Measurements from ENCODE around the gene FN1. TPM values are rescaled to one million over a fixed set of nuclear protein-coding genes. Genes with fewer than 3 reads are reported as not detected.

FN1 gene
- total RNA-seq, 4 donors from 2014 or later = 24.8 to 341 (median 58.6) TPM

DNA sequence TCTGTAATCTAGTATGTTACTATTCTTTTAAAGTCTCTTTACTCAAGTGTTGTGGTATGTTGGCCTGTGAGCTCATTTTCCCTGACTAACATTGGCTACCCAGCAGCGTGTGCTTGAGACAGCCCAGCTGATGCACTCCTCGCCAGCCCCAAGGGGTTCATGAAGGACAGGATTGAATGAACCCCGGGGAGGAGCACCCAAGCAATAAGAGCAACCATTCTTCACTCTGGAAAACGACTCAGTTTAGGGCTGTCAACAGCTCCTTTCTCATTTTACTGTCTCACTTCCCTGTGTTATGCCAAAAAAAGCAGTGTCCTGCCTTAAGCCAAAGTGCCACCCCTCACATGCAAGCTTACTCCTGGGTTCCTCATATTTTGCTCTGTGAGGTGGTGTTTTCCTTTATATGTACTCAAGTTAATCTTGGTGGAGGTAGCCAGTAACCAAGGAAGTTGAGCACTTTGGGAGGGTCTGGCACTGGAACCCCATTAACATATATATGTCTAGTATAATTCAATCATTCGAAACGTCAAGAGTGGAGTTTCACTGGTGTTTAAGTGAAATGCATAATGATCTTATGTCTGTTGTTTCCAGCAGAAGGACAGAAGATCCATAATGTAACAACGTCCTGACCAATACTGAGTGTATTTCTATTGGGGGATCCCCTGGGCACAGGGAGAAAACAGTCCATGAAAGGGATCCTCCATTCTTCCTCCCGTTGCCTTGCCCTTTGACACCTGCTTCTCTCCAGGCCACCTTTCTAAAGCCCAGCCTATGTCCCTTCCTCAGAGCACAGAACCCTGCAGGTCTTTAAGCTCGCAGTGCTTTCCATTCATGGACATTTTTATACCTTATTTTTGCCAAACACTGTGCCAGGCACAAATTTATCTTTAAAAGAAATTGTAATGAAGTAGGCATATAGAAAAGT lies 80.8 kb downstream of the FN1 start:
- Histone ChIP-seq H3K27me3 (no peaks in the 10 kb centered on the region), H3K27ac (no peak overlapping the region), H3K9me3 (no peaks in the 10 kb centered on the region), H3K4me1 (peaks cover 0 to 5% of the 10 kb centered on the region in 2 donors), H3K36me3 (peaks cover 0 to under 1% of the 10 kb centered on the region in 2 donors), H3K4me3 (no peak overlapping the region)
- no peak for ATAC-seq
- no peak for DNase-seq
- TF ChIP-seq, protein P1, sequence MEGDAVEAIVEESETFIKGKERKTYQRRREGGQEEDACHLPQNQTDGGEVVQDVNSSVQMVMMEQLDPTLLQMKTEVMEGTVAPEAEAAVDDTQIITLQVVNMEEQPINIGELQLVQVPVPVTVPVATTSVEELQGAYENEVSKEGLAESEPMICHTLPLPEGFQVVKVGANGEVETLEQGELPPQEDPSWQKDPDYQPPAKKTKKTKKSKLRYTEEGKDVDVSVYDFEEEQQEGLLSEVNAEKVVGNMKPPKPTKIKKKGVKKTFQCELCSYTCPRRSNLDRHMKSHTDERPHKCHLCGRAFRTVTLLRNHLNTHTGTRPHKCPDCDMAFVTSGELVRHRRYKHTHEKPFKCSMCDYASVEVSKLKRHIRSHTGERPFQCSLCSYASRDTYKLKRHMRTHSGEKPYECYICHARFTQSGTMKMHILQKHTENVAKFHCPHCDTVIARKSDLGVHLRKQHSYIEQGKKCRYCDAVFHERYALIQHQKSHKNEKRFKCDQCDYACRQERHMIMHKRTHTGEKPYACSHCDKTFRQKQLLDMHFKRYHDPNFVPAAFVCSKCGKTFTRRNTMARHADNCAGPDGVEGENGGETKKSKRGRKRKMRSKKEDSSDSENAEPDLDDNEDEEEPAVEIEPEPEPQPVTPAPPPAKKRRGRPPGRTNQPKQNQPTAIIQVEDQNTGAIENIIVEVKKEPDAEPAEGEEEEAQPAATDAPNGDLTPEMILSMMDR (IDR thresholded peaks at IDR 0.05 in 4 of 5, conservative IDR thresholded peaks at IDR 0.05 in 1 of 5) = no peak
- TF ChIP-seq POLR2A (IDR thresholded peaks at IDR 0.05) = no peak
- in situ Hi-C loops (cut with MboI; ENCODE audit: low sequenced_read_pairs in 4 of 4) = no loop called here
- intact Hi-C loops (cut with DNase I; ENCODE audit: low total_unique reads) = no loop called here

DNA sequence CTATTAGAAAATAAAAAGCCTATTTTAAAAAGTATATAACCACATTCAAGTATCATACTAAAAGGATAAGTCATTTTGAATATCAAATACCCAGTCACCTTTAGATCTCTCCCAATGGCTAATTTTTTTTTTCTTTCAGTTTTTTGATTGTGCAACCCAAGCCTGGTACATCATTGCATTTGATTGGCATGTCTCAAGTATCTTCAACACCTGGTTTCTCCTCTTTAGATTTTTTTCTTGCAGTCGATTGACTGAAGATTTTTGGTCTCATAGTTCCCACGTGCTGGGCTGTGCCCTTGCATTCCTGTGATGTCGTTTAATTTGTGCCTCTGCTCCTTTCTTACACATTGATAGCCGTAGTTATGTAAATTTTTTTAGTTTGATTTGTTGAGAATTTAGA lies 83.3 kb downstream of the FN1 start:
- no peak for TF ChIP-seq POLR2A (IDR thresholded peaks at IDR 0.05)
- TF ChIP-seq, protein P1 (IDR thresholded peaks at IDR 0.05 in 4 of 5, conservative IDR thresholded peaks at IDR 0.05 in 1 of 5) = no peak
- H3K4me1 ChIP-seq = peaks cover 0 to 5% of the 10 kb centered on the region in 2 donors
- ATAC-seq (no peak), DNase-seq (no peak)
- no peak overlapping the region for H3K4me3 ChIP-seq
- H3K27ac ChIP-seq = no peak overlapping the region
- no peaks in the 10 kb centered on the region for H3K27me3 ChIP-seq
- in situ Hi-C loops (cut with MboI; ENCODE audit: low sequenced_read_pairs in 4 of 4) (no loop called here), intact Hi-C loops (cut with DNase I; ENCODE audit: low total_unique reads) (no loop called here)
- peaks cover 0 to 16% of the 10 kb centered on the region in 2 donors for H3K36me3 ChIP-seq
- no peaks in the 10 kb centered on the region for H3K9me3 ChIP-seq

DNA sequence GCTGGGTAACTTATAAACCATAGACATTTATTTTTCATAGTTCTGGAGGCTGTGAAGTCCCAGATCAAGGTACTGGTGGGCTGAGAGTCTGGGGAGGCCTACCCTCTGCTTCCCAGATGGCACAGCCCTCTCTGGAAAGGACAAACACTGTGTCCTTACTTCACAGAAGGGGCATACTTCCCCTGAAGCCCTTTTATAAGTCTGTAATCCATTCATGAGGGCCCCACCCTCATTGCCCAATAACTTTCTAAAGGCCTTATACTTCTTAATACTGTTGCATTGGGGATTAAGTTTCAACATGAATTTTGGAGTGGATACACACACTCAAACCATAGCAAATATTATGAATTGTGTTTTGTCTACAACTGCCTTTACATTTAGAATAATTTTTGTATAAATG lies 88.0 kb downstream of the FN1 start:
- ATAC-seq (no peak), DNase-seq (no peak)
- TF ChIP-seq POLR2A (IDR thresholded peaks at IDR 0.05) = no peak
- TF ChIP-seq, protein P1 (IDR thresholded peaks at IDR 0.05 in 4 of 5, conservative IDR thresholded peaks at IDR 0.05 in 1 of 5) = no peak
- Histone ChIP-seq H3K4me1 (no peaks in the 10 kb centered on the region), H3K27me3 (no peaks in the 10 kb centered on the region), H3K27ac (no peak overlapping the region), H3K9me3 (no peaks in the 10 kb centered on the region), H3K4me3 (no peak overlapping the region), H3K36me3 (peaks cover 0 to 49% of the 10 kb centered on the region in 2 donors)
- intact Hi-C loops (cut with DNase I; ENCODE audit: low total_unique reads) (no loop called here), in situ Hi-C loops (cut with MboI; ENCODE audit: low sequenced_read_pairs in 4 of 4) (no loop called here)

DNA sequence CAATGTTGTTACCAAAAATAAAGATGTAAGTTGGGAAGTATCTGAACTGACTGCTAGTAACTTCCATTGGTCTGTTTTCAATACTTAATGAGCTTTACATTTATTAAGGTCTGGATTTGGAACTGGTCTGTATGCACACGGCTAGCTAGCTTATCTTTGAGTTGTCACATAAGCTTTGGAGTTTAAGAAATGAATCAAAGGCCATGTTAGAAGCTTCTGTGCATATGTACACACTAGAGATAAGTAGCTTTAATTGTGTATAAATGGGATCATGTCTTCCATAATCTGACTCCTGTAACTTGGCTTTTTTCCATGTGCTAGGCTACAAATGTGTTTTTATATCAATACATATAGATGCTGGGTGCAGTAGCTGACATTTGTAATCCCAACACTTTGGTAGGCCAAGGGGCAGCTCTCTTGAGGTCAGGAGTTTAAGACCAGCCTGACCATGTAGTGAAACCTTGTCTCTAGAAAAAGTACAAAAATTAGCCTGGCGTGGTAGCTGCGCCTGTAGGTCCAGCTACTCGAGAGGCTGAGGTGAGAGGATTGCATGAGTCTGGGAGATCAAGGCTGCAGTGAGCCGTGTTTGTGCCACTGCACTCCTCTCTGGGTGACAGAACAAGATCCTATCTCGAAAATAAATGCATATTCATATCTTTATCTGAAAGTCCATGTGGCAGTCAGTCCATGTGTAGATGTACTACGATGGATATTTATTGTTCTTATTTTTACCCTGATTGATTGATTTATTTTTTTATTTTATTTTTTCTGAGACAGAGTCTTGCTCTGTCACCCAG lies 96.8 kb downstream of the FN1 start:
- H3K4me1 ChIP-seq = no peaks in the 10 kb centered on the region
- no peak overlapping the region for H3K27ac ChIP-seq
- intact Hi-C loops (cut with DNase I; ENCODE audit: low total_unique reads) (no loop called here), in situ Hi-C loops (cut with MboI; ENCODE audit: low sequenced_read_pairs in 4 of 4) (no loop called here)
- no peak for ATAC-seq
- H3K4me3 ChIP-seq = no peak overlapping the region
- H3K27me3 ChIP-seq = no peaks in the 10 kb centered on the region
- TF ChIP-seq, protein P1 (IDR thresholded peaks at IDR 0.05 in 4 of 5, conservative IDR thresholded peaks at IDR 0.05 in 1 of 5) = no peak
- TF ChIP-seq POLR2A (IDR thresholded peaks at IDR 0.05) = no peak
- H3K9me3 ChIP-seq = no peaks in the 10 kb centered on the region
- H3K36me3 ChIP-seq = peaks cover 4 to 49% of the 10 kb centered on the region in 2 donors
- DNase-seq = no peak

Data from gastrocnemius medialis (tissue), 4 donors.